MCF 10A (cell line): ENCODE data around the gene PLA2G4E. TPM values are rescaled to one million over a fixed set of nuclear protein-coding genes. Genes with fewer than 3 reads are reported as not detected.

Experiments
- BruUV-seq: library from RNA; stranded (reverse); fragments of 400-500 nt; replicated peaks from 2 replicates; lab custom pipeline; 2021; lab: Mats Ljungman, UMichigan
- CTCF ChIA-PET: fragments of 300-600 bp; sonication (Branson Sonifier 250); formaldehyde crosslinking; extraction: SDS; loops from one replicate; lab custom pipeline; 2021; ENCODE audit warnings: antibody characterized with exemption, inconsistent platforms; lab: Yijun Ruan, JAX
- POLR2A ChIA-PET: fragments of 300-600, 350-650 bp; sonication (Branson Sonifier 250); formaldehyde crosslinking; extraction: SDS; loops from one replicate; lab custom pipeline; 2020; ENCODE audit warnings: antibody characterized with exemption, inconsistent platforms; lab: Yijun Ruan, JAX
- DNase-seq: peaks from one replicate; pipeline ENCODE4 v3.0.0-alpha.2; 2018; ENCODE audit not compliant: unreplicated experiment
- H3K27ac Mint-ChIP-seq: one replicate; pipeline ENCODE4 v1.8.0; 2022; ENCODE audit warnings: mild to moderate bottlenecking, low read depth, mixed read lengths; ENCODE audit not compliant: unreplicated experiment
- H3K27me3 Mint-ChIP-seq: one replicate; pipeline ENCODE4 v1.8.0; 2022; ENCODE audit warnings: mixed read lengths; ENCODE audit not compliant: insufficient read depth, unreplicated experiment
- H3K36me3 Mint-ChIP-seq: one replicate; pipeline ENCODE4 v1.8.0; 2022; ENCODE audit warnings: mild to moderate bottlenecking, moderate library complexity, mixed read lengths; ENCODE audit not compliant: insufficient read depth, unreplicated experiment
- H3K4me1 Mint-ChIP-seq: one replicate; pipeline ENCODE4 v1.8.0; 2022; ENCODE audit warnings: mixed read lengths; ENCODE audit not compliant: insufficient read depth, unreplicated experiment
- H3K4me3 Mint-ChIP-seq: one replicate; pipeline ENCODE4 v1.8.0; 2022; ENCODE audit warnings: mild to moderate bottlenecking, moderate library complexity, mixed read lengths; ENCODE audit not compliant: unreplicated experiment
- H3K9me3 Mint-ChIP-seq: one replicate; pipeline ENCODE4 v1.8.0; 2022; ENCODE audit warnings: mixed read lengths; ENCODE audit not compliant: unreplicated experiment
- intact Hi-C: fragments of 100-400 bp; cut with micrococcal nuclease; formaldehyde crosslinking; loops from 2 replicates; pipeline ENCODE4 v1.14.1; 2022
- total RNA-seq: library from RNA; stranded (reverse); gene quantifications from 2 replicates; pipeline ENCODE4 v1.2.3, GENCODE V29; 2022
- TF ChIP-seq, protein P1 (sequence below): fragments of 200-600 bp; IDR thresholded peaks from one replicate; pipeline ENCODE4 v1.8.0; 2022; ENCODE audit warnings: antibody characterized with exemption, mild to moderate bottlenecking; ENCODE audit not compliant: unreplicated experiment

The PLA2G4E gene
- total RNA-seq, 1 experiment from 2014 or later = 0.12 TPM

DNA sequence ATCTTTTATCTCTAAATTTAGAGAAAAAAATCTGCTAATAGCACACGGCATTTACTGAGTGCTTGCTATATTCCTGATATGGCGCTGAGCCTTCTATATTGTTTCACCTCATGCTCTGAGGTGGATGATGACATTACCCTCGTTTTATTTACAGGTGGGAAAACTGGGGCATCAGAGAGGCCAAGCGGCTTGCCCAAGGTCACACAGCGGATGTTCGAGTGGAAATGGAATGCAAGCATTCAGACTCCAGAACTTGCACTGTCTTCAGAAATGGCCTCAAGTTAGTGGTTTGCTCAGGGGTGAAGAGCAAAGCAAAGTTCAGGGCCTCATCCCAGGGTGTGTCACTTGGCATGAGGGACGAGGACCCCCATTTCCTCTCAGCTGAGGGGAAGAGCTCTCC lies 65.7 kb downstream of the PLA2G4E start:
- ChIA-PET POLR2A (interaction anchor here (1.1 kb wide), 1 partner anchor 15 kb away, joined by 3 read pairs; no protein-coding TSS in a partner anchor), CTCF (no interaction called here)
- no peak overlapping the region for H3K4me3 Mint-ChIP-seq
- no peak for DNase-seq
- H3K9me3 Mint-ChIP-seq = no peaks in the 10 kb centered on the region
- intact Hi-C loops = no loop called here
- no peak overlapping the region for H3K27ac Mint-ChIP-seq
- no peaks in the 10 kb centered on the region for H3K27me3 Mint-ChIP-seq
- no TSS peak for BruUV-seq
- peaks cover 20% of the 10 kb centered on the region for H3K36me3 Mint-ChIP-seq
- TF ChIP-seq, protein P1, sequence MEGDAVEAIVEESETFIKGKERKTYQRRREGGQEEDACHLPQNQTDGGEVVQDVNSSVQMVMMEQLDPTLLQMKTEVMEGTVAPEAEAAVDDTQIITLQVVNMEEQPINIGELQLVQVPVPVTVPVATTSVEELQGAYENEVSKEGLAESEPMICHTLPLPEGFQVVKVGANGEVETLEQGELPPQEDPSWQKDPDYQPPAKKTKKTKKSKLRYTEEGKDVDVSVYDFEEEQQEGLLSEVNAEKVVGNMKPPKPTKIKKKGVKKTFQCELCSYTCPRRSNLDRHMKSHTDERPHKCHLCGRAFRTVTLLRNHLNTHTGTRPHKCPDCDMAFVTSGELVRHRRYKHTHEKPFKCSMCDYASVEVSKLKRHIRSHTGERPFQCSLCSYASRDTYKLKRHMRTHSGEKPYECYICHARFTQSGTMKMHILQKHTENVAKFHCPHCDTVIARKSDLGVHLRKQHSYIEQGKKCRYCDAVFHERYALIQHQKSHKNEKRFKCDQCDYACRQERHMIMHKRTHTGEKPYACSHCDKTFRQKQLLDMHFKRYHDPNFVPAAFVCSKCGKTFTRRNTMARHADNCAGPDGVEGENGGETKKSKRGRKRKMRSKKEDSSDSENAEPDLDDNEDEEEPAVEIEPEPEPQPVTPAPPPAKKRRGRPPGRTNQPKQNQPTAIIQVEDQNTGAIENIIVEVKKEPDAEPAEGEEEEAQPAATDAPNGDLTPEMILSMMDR = no peak
- no peaks in the 10 kb centered on the region for H3K4me1 Mint-ChIP-seq

DNA sequence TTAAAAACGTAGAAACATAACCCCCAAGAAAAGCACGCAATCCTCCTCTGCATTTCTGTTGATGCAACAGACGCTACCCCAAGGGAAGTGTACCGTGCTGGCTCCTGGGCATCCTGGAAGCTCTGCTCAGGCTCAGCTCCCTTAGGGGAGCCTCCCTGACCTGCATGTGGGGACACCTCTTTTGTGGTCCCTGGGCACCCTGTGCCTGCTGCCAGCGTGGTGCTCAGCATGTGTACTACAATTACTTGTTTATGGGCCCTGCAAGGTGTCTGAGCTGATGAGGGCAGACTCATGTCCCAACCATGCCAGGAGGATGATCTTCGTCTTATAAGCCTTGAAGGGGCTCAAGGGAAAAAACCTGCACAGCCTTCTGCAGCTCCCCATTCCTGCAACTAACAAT lies 66.8 kb downstream of the PLA2G4E start:
- TF ChIP-seq, protein P1 = no peak
- ChIA-PET POLR2A (interaction anchor here (1.0 to 1.3 kb wide), 3 partner anchors 10 to 27 kb away, joined by 3 read pairs; no protein-coding TSS in a partner anchor), CTCF (interaction anchor here (0.5 to 1.2 kb wide), 2 partner anchors 181 to 222 kb away, joined by 3 read pairs; no protein-coding TSS in a partner anchor)
- H3K4me1 Mint-ChIP-seq = no peaks in the 10 kb centered on the region
- H3K36me3 Mint-ChIP-seq = peaks cover 20% of the 10 kb centered on the region
- intact Hi-C loops = no loop called here
- BruUV-seq = no TSS peak
- H3K4me3 Mint-ChIP-seq = no peak overlapping the region
- DNase-seq = no peak
- H3K27ac Mint-ChIP-seq = no peak overlapping the region
- no peaks in the 10 kb centered on the region for H3K27me3 Mint-ChIP-seq
- H3K9me3 Mint-ChIP-seq = no peaks in the 10 kb centered on the region

DNA sequence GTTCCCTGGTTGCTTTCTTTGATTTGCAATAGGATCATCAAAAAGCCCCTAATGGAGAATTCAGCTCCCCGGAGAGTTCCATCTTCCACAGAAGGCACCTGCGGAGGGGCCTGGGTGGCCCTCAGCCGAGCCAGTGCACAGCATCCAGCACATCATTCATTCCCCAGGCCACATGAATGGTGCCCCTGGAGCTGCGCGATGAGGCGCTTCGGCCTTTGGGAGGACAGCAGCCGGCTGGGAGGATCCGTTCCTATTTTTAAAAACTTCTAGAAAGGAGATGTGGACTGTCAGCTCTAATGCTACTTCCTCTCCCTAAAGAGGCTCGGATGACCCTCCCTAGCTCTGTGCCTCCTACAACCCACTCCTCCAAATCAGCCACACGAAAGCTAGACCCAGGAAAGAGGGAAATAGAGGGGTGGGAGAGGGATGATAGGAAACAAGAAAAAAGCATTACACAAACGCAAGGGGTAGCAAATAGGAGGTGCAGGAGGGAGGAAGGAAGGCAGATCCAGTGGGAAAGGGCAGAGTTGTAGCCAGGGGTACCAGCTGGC lies 68.8 kb downstream of the PLA2G4E start:
- no peaks in the 10 kb centered on the region for H3K9me3 Mint-ChIP-seq
- POLR2A ChIA-PET = interaction anchor here (0.6 to 1.9 kb wide), 4 partner anchors 11 to 1204 kb away, joined by 3 to 11 read pairs (median 3); partner anchors contain the start of gene EHD4
- DNase-seq = no peak
- H3K27ac Mint-ChIP-seq = peak overlapping the region; percentile 31
- BruUV-seq = TSS peak; percentile 13
- H3K27me3 Mint-ChIP-seq = no peaks in the 10 kb centered on the region
- H3K36me3 Mint-ChIP-seq = peaks cover 16% of the 10 kb centered on the region
- H3K4me3 Mint-ChIP-seq = no peak overlapping the region
- intact Hi-C loops = no loop called here
- TF ChIP-seq, protein P1 = no peak
- CTCF ChIA-PET = interaction anchor here (0.7 to 1.2 kb wide), 4 partner anchors 10 to 186 kb away, joined by 3 to 5 read pairs (median 4); partner anchors contain the start of gene EHD4
- no peaks in the 10 kb centered on the region for H3K4me1 Mint-ChIP-seq

DNA sequence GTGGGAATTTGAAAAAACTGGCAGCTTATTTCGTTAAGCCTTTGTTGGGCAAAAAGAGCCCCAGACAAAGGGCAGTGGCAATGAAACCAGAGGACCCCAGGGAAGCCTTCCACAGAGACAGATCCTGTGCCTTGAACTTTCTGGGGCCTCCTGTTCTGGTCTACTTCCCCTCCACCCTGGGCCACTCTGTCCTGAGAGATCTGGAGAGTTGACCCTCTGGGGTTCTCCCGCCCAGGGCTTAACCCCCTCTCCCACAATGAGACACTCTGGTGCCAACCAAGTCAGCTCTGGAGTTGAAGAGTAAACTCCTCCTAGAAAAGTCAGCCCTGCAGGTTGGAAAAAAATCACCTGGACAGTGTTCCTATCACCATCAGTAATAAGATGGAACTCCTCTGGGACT lies 69.3 kb downstream of the PLA2G4E start:
- ChIA-PET CTCF (interaction anchor here (0.7 to 1.2 kb wide), 4 partner anchors 9 to 186 kb away, joined by 3 to 5 read pairs (median 4); partner anchors contain the start of gene EHD4), POLR2A (interaction anchor here (0.6 to 1.9 kb wide), 3 partner anchors 21 to 1204 kb away, joined by 3 to 11 read pairs (median 3); partner anchors contain the start of gene EHD4)
- Mint-ChIP-seq H3K4me1 (no peaks in the 10 kb centered on the region), H3K27ac (peak overlapping the region; percentile 31), H3K9me3 (no peaks in the 10 kb centered on the region), H3K4me3 (no peak overlapping the region), H3K27me3 (no peaks in the 10 kb centered on the region), H3K36me3 (peaks cover 16% of the 10 kb centered on the region)
- no TSS peak for BruUV-seq
- TF ChIP-seq, protein P1 = no peak
- DNase-seq = no peak
- intact Hi-C loops = no loop called here
